Kidney epithelial cell (primary cell): Measurements from ENCODE around the gene FEM1A. TPM values are rescaled to one million over a fixed set of nuclear protein-coding genes. Genes with fewer than 3 reads are reported as not detected.
"Not testable (repeated sequence)": the region's sequence is repeated elsewhere in the genome, so short reads cannot be mapped to it uniquely, and the experiment has no call there.

Experiments
- DNase-seq: peaks from one replicate; pipeline ENCODE4 v3.0.0-alpha.2; 2010; ENCODE audit warnings: low read depth
- H3K27me3 ChIP-seq: 2 replicates; pipeline ENCODE4 v1.6.0; 2011; ENCODE audit warnings: low read length; ENCODE audit not compliant: control insufficient read depth, insufficient read depth
- H3K36me3 ChIP-seq: 2 replicates; pipeline ENCODE4 v1.5.1; 2011; ENCODE audit warnings: low read length; ENCODE audit not compliant: control insufficient read depth, insufficient read depth
- H3K4me3 ChIP-seq: 2 replicates; pipeline ENCODE4 v1.5.1; 2011; ENCODE audit warnings: low read depth, mild to moderate bottlenecking, control low read depth, low read length
- CTCF ChIP-seq: IDR thresholded peaks from 2 replicates; pipeline ENCODE4 v1.5.1; 2011; ENCODE audit warnings: mild to moderate bottlenecking, moderate library complexity, low read length, control low read depth, inconsistent platforms; ENCODE audit not compliant: insufficient read depth, poor library complexity, severe bottlenecking
- total RNA-seq: library from RNA; depleted of rRNA; stranded (reverse); fragments of >200 nt; gene quantifications from 2 replicates; pipeline ENCODE4 v1.2.3, GENCODE V29; 2015

FEM1A gene
- total RNA-seq, 1 donor from 2014 or later, result 21.0 TPM

GRCh38 chr19:4829001-4829712, 37.6 kb downstream of the FEM1A start:
- TF ChIP-seq CTCF, result no peak
- no peak overlapping the region for H3K4me3 ChIP-seq
- no peaks in the 10 kb centered on the region for H3K27me3 ChIP-seq
- no peak for DNase-seq
- H3K36me3 ChIP-seq, result no peaks in the 10 kb centered on the region

- no peaks in the 10 kb centered on the region for H3K36me3 ChIP-seq
- no peak for TF ChIP-seq CTCF
- H3K27me3 ChIP-seq, result no peaks in the 10 kb centered on the region
- DNase-seq, result no peak
- H3K4me3 ChIP-seq, result peak overlapping the region; percentile 98
Observed at GRCh38 chr19:4830332-4830731, 38.8 kb downstream of the FEM1A start.

- TF ChIP-seq CTCF, result no peak
- Histone ChIP-seq H3K4me3 (peak overlapping the region; percentile 98), H3K27me3 (no peaks in the 10 kb centered on the region), H3K36me3 (no peaks in the 10 kb centered on the region)
- no peak for DNase-seq
Observed at GRCh38 chr19:4830768-4831265, 39.3 kb downstream of the FEM1A start.

- H3K27me3 ChIP-seq, result no peaks in the 10 kb centered on the region
- no peak for TF ChIP-seq CTCF
- no peaks in the 10 kb centered on the region for H3K36me3 ChIP-seq
- no peak for DNase-seq
- H3K4me3 ChIP-seq, result peak within 1 kb of the TSS; percentile 98
Observed at GRCh38 chr19:4831304-4831978, 39.9 kb downstream of the FEM1A start, which contains the start of gene TICAM1. TICAM1 (minus strand) TSS chr19:4831712; CDS start chr19:4818377, 13,335 bp downstream.

- not testable (repeated sequence) for H3K36me3 ChIP-seq, H3K27me3 ChIP-seq, DNase-seq
- H3K4me3 ChIP-seq, result peak overlapping the region; percentile 98
Observed at GRCh38 chr19:4831979-4832340, 40.4 kb downstream of the FEM1A start.

- Histone ChIP-seq H3K27me3 (no peaks in the 10 kb centered on the region), H3K4me3 (no peak overlapping the region), H3K36me3 (no peaks in the 10 kb centered on the region)
- no peak for TF ChIP-seq CTCF
- DNase-seq, result no peak
Observed at GRCh38 chr19:4832776-4833175, 41.2 kb downstream of the FEM1A start.
